Neural progenitor cell (in vitro differentiated cells): ENCODE results near the gene PIGQ. TPM values are rescaled to one million over a fixed set of nuclear protein-coding genes. Genes with fewer than 3 reads are reported as not detected.

Experiments
- DNase-seq: peaks from one replicate; pipeline ENCODE4 v3.0.0-alpha.2; 2016; ENCODE audit warnings: low spot score
- H2AFZ ChIP-seq: fragments of 200-600 bp; sonication (generic); replicated peaks from 2 replicates; pipeline ENCODE4 v1.6.1; 2016; ENCODE audit warnings: antibody characterized with exemption
- H3F3A ChIP-seq: fragments of 200-600 bp; sonication (generic); 2 replicates; pipeline ENCODE4 v1.6.1; 2016; ENCODE audit warnings: antibody characterized with exemption, low read depth
- H3K27ac ChIP-seq: fragments of 200-600 bp; sonication (generic); 2 replicates; pipeline ENCODE4 v1.5.1; 2016; ENCODE audit warnings: mild to moderate bottlenecking
- H3K27me3 ChIP-seq: fragments of 200-600 bp; sonication (generic); 2 replicates; pipeline ENCODE4 v1.6.1; 2016; ENCODE audit warnings: mild to moderate bottlenecking, moderate library complexity
- H3K36me3 ChIP-seq: fragments of 200-600 bp; sonication (generic); 2 replicates; pipeline ENCODE4 v1.5.1; 2016
- H3K4me1 ChIP-seq: fragments of 200-600 bp; sonication (generic); 2 replicates; pipeline ENCODE4 v1.6.1; 2016; ENCODE audit warnings: mixed run types
- H3K4me2 ChIP-seq: fragments of 200-600 bp; sonication (generic); 2 replicates; pipeline ENCODE4 v1.6.1; 2016
- H3K4me3 ChIP-seq: fragments of 200-600 bp; sonication (generic); 2 replicates; pipeline ENCODE4 v1.5.1; 2016
- H3K79me2 ChIP-seq: fragments of 200-600 bp; sonication (generic); 2 replicates; pipeline ENCODE4 v1.6.1; 2016; ENCODE audit warnings: low read depth
- H3K9ac ChIP-seq: fragments of 200-600 bp; sonication (generic); 2 replicates; pipeline ENCODE4 v1.6.1; 2016
- H3K9me3 ChIP-seq: fragments of 200-600 bp; sonication (generic); 2 replicates; pipeline ENCODE4 v1.5.1; 2016; ENCODE audit warnings: low read depth
- H4K20me1 ChIP-seq: fragments of 200-600 bp; sonication (generic); 2 replicates; pipeline ENCODE4 v1.6.1; 2016; ENCODE audit warnings: low read depth
- H3K27ac Mint-ChIP-seq: 3 replicates; pipeline ENCODE4 v1.8.0; 2021; ENCODE audit warnings: mixed read lengths
- H3K27me3 Mint-ChIP-seq: 2 replicates; pipeline ENCODE4 v1.8.0; 2022; ENCODE audit warnings: low read depth, mild to moderate bottlenecking, inconsistent platforms, moderate library complexity, mixed read lengths; ENCODE audit not compliant: insufficient read depth
- H3K36me3 Mint-ChIP-seq: 3 replicates; pipeline ENCODE4 v1.8.0; 2021; ENCODE audit warnings: mixed read lengths
- H3K4me1 Mint-ChIP-seq: 3 replicates; pipeline ENCODE4 v1.8.0; 2021; ENCODE audit warnings: mixed read lengths
- H3K4me3 Mint-ChIP-seq: 3 replicates; pipeline ENCODE4 v1.8.0; 2021; ENCODE audit warnings: mild to moderate bottlenecking, moderate library complexity, mixed read lengths
- H3K9me3 Mint-ChIP-seq: 3 replicates; pipeline ENCODE4 v1.8.0; 2020; ENCODE audit warnings: mixed read lengths
- EZH2 ChIP-seq: fragments of 200-600 bp; sonication (generic); IDR thresholded peaks from 2 replicates; pipeline ENCODE4 v1.6.1; 2017; ENCODE audit warnings: antibody characterized with exemption, mild to moderate bottlenecking, moderate library complexity
- EZH2phosphoT487 ChIP-seq: fragments of 200-600 bp; sonication (generic); IDR thresholded peaks from 2 replicates; pipeline ENCODE4 v1.6.1; 2017; ENCODE audit warnings: antibody characterized with exemption
- total RNA-seq: library from RNA; depleted of rRNA; stranded (reverse); fragments of >200 nt; gene quantifications from 2 replicates; pipeline ENCODE4 v1.2.3, GENCODE V29; 2015; ENCODE audit warnings: low replicate concordance
- TF ChIP-seq, protein P1 (sequence below): fragments of 200-600 bp; sonication (generic); IDR thresholded peaks from 2 replicates; pipeline ENCODE4 v1.5.1; 2017; ENCODE audit warnings: antibody characterized with exemption, mild to moderate bottlenecking

Gene PIGQ
- total RNA-seq, 1 donor from 2014 or later: 16.1 TPM

DNA sequence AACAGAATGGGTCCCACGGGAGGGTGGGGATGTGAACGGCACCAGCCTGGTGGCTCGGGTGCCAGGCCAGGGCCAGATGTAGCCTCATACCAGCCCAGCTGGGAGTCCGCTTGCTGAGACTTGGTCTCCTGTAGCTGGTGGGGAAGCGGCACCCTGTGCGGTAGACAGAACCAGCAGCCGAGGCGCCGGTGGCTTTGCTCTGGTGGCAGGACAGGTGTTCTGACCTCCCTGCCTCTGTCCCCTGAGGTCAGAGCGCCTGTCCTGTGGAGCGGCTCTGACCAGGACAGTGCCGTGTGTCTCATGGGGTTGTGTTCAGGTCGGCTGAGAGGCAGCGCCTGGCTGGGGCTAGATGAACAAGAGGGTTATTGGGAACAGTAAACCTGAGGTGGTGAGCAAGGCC, 40.2 kb downstream of the PIGQ start:
- Mint-ChIP-seq H3K36me3 (peaks cover 25% of the 10 kb centered on the region), H3K27me3 (peaks cover 17% of the 10 kb centered on the region), H3K27ac (no peak overlapping the region), H3K9me3 (peaks cover 33% of the 10 kb centered on the region), H3K4me1 (peaks cover 17% of the 10 kb centered on the region), H3K4me3 (peak overlapping the region; percentile 36)
- no peak for DNase-seq
- no peaks in the 10 kb centered on the region for H3K36me3 ChIP-seq
- no peaks in the 10 kb centered on the region for H3K27me3 ChIP-seq
- H3K9ac ChIP-seq: no peak overlapping the region
- TF ChIP-seq, protein P1, sequence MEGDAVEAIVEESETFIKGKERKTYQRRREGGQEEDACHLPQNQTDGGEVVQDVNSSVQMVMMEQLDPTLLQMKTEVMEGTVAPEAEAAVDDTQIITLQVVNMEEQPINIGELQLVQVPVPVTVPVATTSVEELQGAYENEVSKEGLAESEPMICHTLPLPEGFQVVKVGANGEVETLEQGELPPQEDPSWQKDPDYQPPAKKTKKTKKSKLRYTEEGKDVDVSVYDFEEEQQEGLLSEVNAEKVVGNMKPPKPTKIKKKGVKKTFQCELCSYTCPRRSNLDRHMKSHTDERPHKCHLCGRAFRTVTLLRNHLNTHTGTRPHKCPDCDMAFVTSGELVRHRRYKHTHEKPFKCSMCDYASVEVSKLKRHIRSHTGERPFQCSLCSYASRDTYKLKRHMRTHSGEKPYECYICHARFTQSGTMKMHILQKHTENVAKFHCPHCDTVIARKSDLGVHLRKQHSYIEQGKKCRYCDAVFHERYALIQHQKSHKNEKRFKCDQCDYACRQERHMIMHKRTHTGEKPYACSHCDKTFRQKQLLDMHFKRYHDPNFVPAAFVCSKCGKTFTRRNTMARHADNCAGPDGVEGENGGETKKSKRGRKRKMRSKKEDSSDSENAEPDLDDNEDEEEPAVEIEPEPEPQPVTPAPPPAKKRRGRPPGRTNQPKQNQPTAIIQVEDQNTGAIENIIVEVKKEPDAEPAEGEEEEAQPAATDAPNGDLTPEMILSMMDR: no peak
- no peak for TF ChIP-seq EZH2
- no peak for TF ChIP-seq EZH2phosphoT487
- no peak overlapping the region for H3K4me3 ChIP-seq
- no peak overlapping the region for H3K27ac ChIP-seq
- peaks cover 8% of the 10 kb centered on the region for H3K79me2 ChIP-seq
- H3K4me1 ChIP-seq: no peaks in the 10 kb centered on the region
- no peak overlapping the region for H3K4me2 ChIP-seq
- H3K9me3 ChIP-seq: no peaks in the 10 kb centered on the region
- no peaks in the 10 kb centered on the region for H3F3A ChIP-seq
- H4K20me1 ChIP-seq: no peaks in the 10 kb centered on the region
- no peak overlapping the region for H2AFZ ChIP-seq

DNA sequence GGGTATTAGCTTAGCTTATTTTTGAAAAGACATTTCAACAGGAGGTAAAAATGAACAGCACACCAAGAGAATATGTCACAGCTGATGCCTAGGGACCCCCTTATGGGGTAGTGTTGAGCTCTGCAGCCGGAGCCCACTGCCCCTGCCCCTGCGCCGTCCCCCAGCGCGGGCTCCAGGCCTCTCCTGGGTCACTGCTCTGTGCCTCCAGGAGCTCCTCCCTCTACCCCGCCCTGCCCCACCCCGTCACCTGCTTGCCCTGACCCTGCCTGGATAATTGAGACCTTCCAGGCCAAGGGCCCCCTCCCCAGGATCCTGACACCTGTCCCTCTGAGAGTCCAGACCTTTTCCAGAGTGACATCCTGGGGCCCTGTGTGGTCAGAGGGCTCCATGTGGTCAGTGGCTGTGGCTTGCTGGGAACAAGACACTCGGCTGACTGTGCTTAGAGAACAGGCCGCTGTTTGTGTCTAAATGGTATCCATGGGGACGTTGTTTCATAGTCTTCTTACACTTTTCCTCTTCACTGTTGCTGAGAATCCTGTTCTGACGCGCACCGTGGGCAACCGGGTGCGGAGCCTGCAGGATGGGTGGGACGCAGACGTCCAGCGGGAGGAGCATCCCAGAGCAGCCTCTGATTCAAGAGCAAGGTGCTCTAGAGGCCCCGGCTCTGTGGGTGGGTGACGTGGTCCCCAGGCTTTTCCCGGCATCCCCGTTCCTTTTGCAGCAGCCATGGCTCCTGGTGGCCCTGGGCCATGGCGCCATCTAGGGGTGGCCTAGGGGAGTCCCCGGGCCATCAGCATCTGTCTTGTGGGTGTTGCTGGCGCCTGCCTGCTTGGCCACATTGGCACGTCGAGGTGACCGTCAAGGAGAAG, 41.0 kb downstream of the PIGQ start:
- H3K27ac ChIP-seq: no peak overlapping the region
- H3K4me2 ChIP-seq: no peak overlapping the region
- Mint-ChIP-seq H3K27me3 (peaks cover 20% of the 10 kb centered on the region), H3K27ac (no peak overlapping the region), H3K4me3 (peak overlapping the region; percentile 43), H3K36me3 (peaks cover 22% of the 10 kb centered on the region), H3K4me1 (peaks cover 20% of the 10 kb centered on the region), H3K9me3 (peaks cover 25% of the 10 kb centered on the region)
- H3K9ac ChIP-seq: no peak overlapping the region
- no peak overlapping the region for H3K4me3 ChIP-seq
- no peaks in the 10 kb centered on the region for H3K9me3 ChIP-seq
- no peaks in the 10 kb centered on the region for H4K20me1 ChIP-seq
- peak; percentile 71 for DNase-seq
- H3F3A ChIP-seq: no peaks in the 10 kb centered on the region
- H3K4me1 ChIP-seq: no peaks in the 10 kb centered on the region
- H3K36me3 ChIP-seq: no peaks in the 10 kb centered on the region
- no peak overlapping the region for H2AFZ ChIP-seq
- no peaks in the 10 kb centered on the region for H3K27me3 ChIP-seq
- H3K79me2 ChIP-seq: peaks cover under 1% of the 10 kb centered on the region
- TF ChIP-seq, protein P1: peak; percentile 71
- TF ChIP-seq EZH2: no peak

DNA sequence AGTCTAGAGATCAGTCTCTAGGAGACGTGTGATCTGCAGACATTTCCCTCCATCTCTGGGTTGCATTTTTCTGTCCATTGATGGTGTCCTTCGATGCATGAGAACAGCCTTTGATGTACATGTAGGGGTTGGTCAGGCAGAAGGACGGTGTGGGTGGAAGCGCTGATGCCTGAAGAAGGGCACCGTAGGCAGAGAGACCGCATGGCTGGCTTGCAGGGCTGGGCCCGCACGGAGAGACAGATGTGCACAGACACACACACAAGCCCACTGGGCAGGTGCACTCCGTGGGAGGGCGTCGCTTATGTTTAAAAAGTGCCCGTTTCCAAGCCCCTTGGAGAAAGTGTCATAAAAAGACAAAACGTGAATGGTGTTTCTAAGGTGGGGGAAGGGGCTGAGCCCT, 45.4 kb downstream of the PIGQ start:
- no peak overlapping the region for H3K4me3 ChIP-seq
- H3K4me2 ChIP-seq: no peak overlapping the region
- H3K79me2 ChIP-seq: no peaks in the 10 kb centered on the region
- no peak overlapping the region for H3K27ac ChIP-seq
- DNase-seq: no peak
- no peak overlapping the region for H3K27ac Mint-ChIP-seq
- no peak overlapping the region for H2AFZ ChIP-seq
- H3K9me3 ChIP-seq: no peaks in the 10 kb centered on the region
- H3K4me1 ChIP-seq: no peaks in the 10 kb centered on the region
- H3K9ac ChIP-seq: no peak overlapping the region
- H3K36me3 Mint-ChIP-seq: peaks cover 17% of the 10 kb centered on the region
- no peaks in the 10 kb centered on the region for H4K20me1 ChIP-seq
- H3K27me3 ChIP-seq: no peaks in the 10 kb centered on the region
- H3K27me3 Mint-ChIP-seq: peaks cover 15% of the 10 kb centered on the region
- peaks cover 12% of the 10 kb centered on the region for H3K9me3 Mint-ChIP-seq
- no peak overlapping the region for H3K4me3 Mint-ChIP-seq
- no peak for TF ChIP-seq EZH2phosphoT487
- TF ChIP-seq EZH2: no peak
- TF ChIP-seq, protein P1: no peak
- no peaks in the 10 kb centered on the region for H3K36me3 ChIP-seq
- peaks cover 8% of the 10 kb centered on the region for H3K4me1 Mint-ChIP-seq
- no peaks in the 10 kb centered on the region for H3F3A ChIP-seq
